Dedifferentiated amniotic fluid mesenchymal stem cell (primary cell): ENCODE results near the gene HDAC3.

Source experiments
- DNase-seq: peaks from one replicate; pipeline ENCODE4 v3.0.0-alpha.2; 2016; ENCODE audit errors: extremely low spot score

HDAC3 gene

DNA sequence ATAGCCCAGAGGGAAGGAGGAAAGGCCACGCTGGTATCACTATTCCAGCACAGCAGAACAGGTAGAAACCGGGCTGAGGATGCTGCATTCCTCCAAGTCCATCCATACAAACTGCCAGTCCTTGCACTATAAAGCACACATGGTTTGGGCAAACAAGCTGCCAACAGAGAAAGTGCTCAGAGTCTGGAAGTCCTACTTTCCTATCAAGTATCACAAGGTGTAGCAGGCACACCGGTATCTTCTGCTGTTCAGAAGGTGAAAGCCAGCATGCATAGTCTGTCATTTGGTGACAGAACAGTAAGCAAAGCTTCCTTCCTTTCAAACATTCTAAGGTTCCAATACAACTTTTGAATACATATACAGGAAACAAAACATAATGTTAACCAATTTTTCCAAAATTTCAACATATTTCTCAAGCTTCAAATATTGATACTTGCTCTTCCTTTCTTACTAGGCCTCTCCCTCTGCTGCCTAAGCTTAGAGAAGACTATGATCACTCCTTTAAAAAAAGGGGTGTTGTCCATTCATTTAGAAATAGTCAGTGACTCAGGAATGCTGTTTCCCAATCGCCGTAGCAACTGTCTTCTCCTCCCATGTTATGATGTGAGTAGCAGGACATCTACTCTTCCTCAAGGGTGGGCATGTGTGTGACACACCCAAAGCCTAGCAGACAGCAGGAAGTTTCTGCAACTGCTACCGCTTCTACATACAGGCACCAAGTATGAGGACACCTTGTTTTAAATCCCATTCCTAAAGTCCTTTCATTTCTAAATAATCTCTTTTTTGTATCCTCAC, 32.5 kb downstream of the HDAC3 start:
- DNase-seq: peak; percentile 95

GRCh38 chr5:141602606-141603005, 34.0 kb downstream of the HDAC3 start:
- no peak for DNase-seq

- no peak for DNase-seq
Measured at GRCh38 chr5:141598391-141599345, 38.0 kb downstream of the HDAC3 start.

GRCh38 chr5:141597814-141598213, 38.8 kb downstream of the HDAC3 start:
- DNase-seq: no peak

- no peak for DNase-seq
Measured at GRCh38 chr5:141597394-141597793, 39.3 kb downstream of the HDAC3 start.

GRCh38 chr5:141596867-141597266, 39.8 kb downstream of the HDAC3 start:
- no peak for DNase-seq

GRCh38 chr5:141590127-141590526, 46.5 kb downstream of the HDAC3 start:
- no peak for DNase-seq

- DNase-seq: no peak
Measured at GRCh38 chr5:141586246-141586645, 50.4 kb downstream of the HDAC3 start.

- no peak for DNase-seq
Measured at GRCh38 chr5:141585594-141585993, 51.1 kb downstream of the HDAC3 start.

- no peak for DNase-seq
Measured at GRCh38 chr5:141574122-141574510, 62.5 kb downstream of the HDAC3 start.

- DNase-seq: no peak
Measured at GRCh38 chr5:141573489-141574121, 63.0 kb downstream of the HDAC3 start.
